Parathyroid adenoma (tissue), 2 donors: ENCODE measurements around the gene LRRC8C.
A peak's percentile ranks its signal among the peaks of the same experiment; 100 is the strongest.

Experiments used
- H2AFZ ChIP-seq: fragments of 300-600 bp; sonication (generic); one replicate; pipeline ENCODE4 v1.7.0; 2017; ENCODE audit warnings: antibody characterized with exemption, mild to moderate bottlenecking
- H3K27ac ChIP-seq: fragments of 300-600 bp; sonication (generic); one replicate; pipeline ENCODE4 v1.7.0; 2017
- H3K27me3 ChIP-seq: fragments of 300-600 bp; sonication (generic); one replicate; pipeline ENCODE4 v1.7.0; 2017; ENCODE audit warnings: low read length; ENCODE audit not compliant: control insufficient read depth, insufficient read depth
- H3K36me3 ChIP-seq: fragments of 300-600 bp; sonication (generic); one replicate; pipeline ENCODE4 v1.7.0; 2017; ENCODE audit warnings: low read length; ENCODE audit not compliant: control insufficient read depth, insufficient read depth
- H3K4me1 ChIP-seq: fragments of 300-600 bp; sonication (generic); one replicate; pipeline ENCODE4 v1.7.0; 2017; ENCODE audit warnings: control low read depth
- H3K4me2 ChIP-seq: fragments of 300-600 bp; sonication (generic); one replicate; pipeline ENCODE4 v1.7.0; 2017; ENCODE audit warnings: low read length
- H3K4me3 ChIP-seq: fragments of 300-600 bp; sonication (generic); one replicate; pipeline ENCODE4 v1.7.0; 2017; ENCODE audit warnings: low read depth, low read length
- H3K79me2 ChIP-seq: fragments of 300-600 bp; sonication (generic); one replicate; pipeline ENCODE4 v1.7.0; 2017; ENCODE audit warnings: control low read depth
- H3K9ac ChIP-seq: fragments of 300-600 bp; sonication (generic); one replicate; pipeline ENCODE4 v1.7.0; 2017; ENCODE audit warnings: mild to moderate bottlenecking
- H3K9me3 ChIP-seq: fragments of 300-600 bp; sonication (generic); one replicate; pipeline ENCODE4 v1.7.0; 2017; ENCODE audit warnings: low read length; ENCODE audit not compliant: control insufficient read depth
- TF ChIP-seq, protein P1 (sequence below): fragments of 300-600 bp; sonication (generic); IDR thresholded peaks from one replicate; pipeline ENCODE4 v1.7.0; 2017; ENCODE audit warnings: antibody characterized with exemption, mild to moderate bottlenecking
- donor health status: primary hyperparathyroidism.

The LRRC8C gene

DNA sequence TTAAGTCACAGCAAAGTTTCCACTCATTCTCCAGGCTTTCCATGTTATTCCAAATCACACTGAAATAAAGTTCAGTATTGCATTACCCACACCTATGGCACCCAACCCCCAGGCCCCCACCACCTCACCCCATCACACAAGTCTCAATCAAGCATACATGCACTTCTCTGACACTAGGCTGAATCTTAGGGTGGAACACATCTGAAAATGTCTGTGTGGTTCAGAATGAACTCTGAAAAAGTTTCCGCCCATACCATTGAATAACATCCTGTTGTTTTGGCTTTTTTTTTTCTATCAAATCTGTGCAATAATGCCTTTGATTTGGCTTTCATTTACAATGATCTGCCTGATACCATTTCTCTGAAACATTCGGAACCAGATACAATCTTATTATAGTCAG is 25.8 kb upstream of the LRRC8C start:
- Histone ChIP-seq H3K4me2 (no peak overlapping the region), H2AFZ (no peak overlapping the region), H3K4me1 (peaks cover 8% of the 10 kb centered on the region), H3K4me3 (no peak overlapping the region), H3K36me3 (no peaks in the 10 kb centered on the region), H3K79me2 (no peaks in the 10 kb centered on the region), H3K9me3 (no peaks in the 10 kb centered on the region), H3K9ac (no peak overlapping the region), H3K27ac (no peak overlapping the region), H3K27me3 (no peaks in the 10 kb centered on the region)
- TF ChIP-seq, protein P1, sequence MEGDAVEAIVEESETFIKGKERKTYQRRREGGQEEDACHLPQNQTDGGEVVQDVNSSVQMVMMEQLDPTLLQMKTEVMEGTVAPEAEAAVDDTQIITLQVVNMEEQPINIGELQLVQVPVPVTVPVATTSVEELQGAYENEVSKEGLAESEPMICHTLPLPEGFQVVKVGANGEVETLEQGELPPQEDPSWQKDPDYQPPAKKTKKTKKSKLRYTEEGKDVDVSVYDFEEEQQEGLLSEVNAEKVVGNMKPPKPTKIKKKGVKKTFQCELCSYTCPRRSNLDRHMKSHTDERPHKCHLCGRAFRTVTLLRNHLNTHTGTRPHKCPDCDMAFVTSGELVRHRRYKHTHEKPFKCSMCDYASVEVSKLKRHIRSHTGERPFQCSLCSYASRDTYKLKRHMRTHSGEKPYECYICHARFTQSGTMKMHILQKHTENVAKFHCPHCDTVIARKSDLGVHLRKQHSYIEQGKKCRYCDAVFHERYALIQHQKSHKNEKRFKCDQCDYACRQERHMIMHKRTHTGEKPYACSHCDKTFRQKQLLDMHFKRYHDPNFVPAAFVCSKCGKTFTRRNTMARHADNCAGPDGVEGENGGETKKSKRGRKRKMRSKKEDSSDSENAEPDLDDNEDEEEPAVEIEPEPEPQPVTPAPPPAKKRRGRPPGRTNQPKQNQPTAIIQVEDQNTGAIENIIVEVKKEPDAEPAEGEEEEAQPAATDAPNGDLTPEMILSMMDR: no peak

DNA sequence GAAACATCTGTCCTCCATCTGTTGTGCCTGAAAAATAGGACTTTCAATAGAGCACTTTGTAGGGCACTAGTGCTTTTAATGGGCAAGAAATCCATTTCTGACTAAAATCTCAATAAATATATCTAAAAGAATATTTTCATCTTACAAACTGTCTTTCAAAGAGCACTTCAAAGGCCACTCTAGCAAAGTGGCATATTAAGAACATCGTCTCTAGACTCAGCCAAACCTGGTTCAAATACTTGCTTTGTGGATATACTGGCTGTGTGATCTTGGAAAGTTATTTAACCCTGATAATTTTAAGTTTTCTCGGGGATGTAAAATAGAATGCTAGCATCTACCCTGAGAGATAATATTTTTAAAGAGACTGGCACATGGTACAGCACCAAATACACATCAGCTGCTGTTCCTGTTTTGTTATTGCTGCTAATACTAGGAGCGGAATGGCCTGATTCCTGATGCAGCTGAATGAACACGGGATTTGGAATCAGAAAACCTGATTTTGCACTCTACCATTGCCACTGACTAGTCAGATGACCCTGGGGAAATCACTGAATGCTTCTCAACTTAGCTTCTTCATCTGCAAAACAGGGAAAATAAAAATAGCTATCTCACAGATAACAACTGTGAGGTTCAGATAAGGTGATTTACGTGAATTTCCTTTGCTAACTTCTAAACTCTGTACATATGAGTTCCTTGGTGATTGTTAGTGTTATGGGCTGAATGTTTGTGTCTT is 25.2 kb upstream of the LRRC8C start:
- H2AFZ ChIP-seq: peak overlapping the region; percentile 17
- no peak overlapping the region for H3K9ac ChIP-seq
- H3K4me2 ChIP-seq: no peak overlapping the region
- no peaks in the 10 kb centered on the region for H3K9me3 ChIP-seq
- no peaks in the 10 kb centered on the region for H3K27me3 ChIP-seq
- peak overlapping the region; percentile 20 for H3K27ac ChIP-seq
- peaks cover 8% of the 10 kb centered on the region for H3K4me1 ChIP-seq
- no peak overlapping the region for H3K4me3 ChIP-seq
- TF ChIP-seq, protein P1: no peak
- H3K36me3 ChIP-seq: no peaks in the 10 kb centered on the region
- H3K79me2 ChIP-seq: no peaks in the 10 kb centered on the region

DNA sequence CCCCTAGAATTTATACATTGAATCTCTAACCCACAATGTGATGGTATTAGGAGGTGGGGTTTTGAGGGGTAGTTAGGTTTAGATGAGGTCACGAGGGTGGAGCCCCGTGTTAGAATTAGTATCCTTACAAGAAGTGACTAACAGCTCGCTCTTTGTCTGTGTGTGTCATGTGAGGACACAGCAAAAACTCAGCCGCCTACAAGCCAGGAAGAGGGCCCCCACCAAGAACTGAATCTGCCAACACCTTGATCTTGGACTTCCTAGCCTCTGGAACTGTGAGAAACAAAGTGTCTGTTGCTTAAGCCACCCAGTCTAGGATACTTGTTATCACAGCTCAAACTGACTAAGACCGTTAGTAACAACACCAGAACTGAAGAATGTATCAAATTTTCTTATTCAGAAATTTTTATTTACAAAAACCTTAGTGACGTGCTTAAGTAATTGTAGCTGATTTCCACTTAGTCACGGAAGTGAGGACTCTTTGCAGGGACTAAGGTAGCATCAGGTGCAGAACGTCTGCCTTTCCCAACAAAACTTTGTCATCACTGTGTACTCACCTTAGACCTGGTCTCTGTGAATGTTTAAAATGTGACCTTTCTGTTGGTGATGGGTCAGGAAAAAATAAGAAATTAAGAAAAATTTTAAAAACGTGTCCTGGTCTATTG is 24.5 kb upstream of the LRRC8C start:
- Histone ChIP-seq H3K79me2 (no peaks in the 10 kb centered on the region), H3K9ac (no peak overlapping the region), H3K27ac (peak overlapping the region; percentile 20), H3K27me3 (no peaks in the 10 kb centered on the region), H3K9me3 (no peaks in the 10 kb centered on the region), H3K4me2 (no peak overlapping the region), H3K36me3 (no peaks in the 10 kb centered on the region), H3K4me3 (no peak overlapping the region), H3K4me1 (peaks cover 8% of the 10 kb centered on the region), H2AFZ (peak overlapping the region; percentile 17)
- TF ChIP-seq, protein P1: no peak

DNA sequence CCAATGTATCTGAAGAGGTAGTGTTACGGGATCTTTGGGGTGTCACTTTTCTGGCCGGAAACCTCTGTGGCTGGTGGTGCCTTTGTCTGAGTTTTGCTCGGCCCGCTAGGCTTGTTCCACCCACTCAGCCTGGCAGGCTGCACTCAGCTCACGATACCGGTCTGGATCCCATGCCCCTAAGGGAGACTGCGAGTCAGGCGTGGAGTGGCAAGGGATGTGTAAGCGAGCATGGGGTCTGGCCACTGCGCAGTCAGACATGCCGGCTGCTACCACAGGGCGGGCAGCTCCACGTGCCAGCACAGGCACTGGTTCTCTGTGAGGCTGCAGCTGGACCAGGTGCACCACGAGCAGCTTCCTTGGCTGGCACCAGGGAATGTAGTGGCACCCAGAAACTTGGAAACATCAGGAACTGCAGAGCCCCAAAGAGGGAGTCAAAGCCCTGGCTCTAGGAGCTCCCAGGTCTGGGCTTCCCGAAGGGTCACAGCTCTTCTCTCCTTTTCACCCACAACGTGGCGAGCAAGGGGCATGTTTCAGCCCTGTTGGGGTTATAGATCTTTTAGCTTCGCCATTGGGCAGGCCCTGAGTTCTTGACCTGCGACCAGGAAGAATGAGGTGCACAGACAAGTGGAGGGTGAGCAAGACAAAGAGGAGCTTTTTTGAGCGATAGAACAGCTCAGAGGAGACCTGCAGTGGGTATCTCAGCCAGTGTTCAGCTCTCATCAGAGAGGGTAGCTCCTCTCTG is 23.8 kb upstream of the LRRC8C start:
- Histone ChIP-seq H3K4me3 (no peak overlapping the region), H3K36me3 (no peaks in the 10 kb centered on the region), H3K9me3 (no peaks in the 10 kb centered on the region), H3K4me1 (peaks cover 2% of the 10 kb centered on the region), H3K9ac (no peak overlapping the region), H3K79me2 (no peaks in the 10 kb centered on the region), H3K4me2 (no peak overlapping the region), H2AFZ (no peak overlapping the region), H3K27me3 (no peaks in the 10 kb centered on the region), H3K27ac (no peak overlapping the region)
- TF ChIP-seq, protein P1: no peak
